ENCODE measurements around the gene GPR183. TPM values are rescaled to one million over a fixed set of nuclear protein-coding genes. Genes with fewer than 3 reads are reported as not detected.

The GPR183 gene
- total and polyA plus RNA-seq, 10 of the 15 experiments (the other 5 are each of a cell fraction or from before 2014, with no cell fraction given) = 134 to 669 (median 225) TPM

- TF ChIP-seq CEBPZ (IDR thresholded peaks at IDR 0.05; ENCODE audit: low read depth, low read length) = no peak
- TF ChIP-seq EED (IDR thresholded peaks at IDR 0.05; ENCODE audit: low read depth) = peak; percentile 64
- TF ChIP-seq CHD2 (IDR thresholded peaks at IDR 0.05; ENCODE audit: borderline replicate concordance, low read depth, low read length) = no peak
- no peak for TF ChIP-seq PKNOX1 (IDR thresholded peaks at IDR 0.05)
- TF ChIP-seq CBFB (IDR thresholded peaks at IDR 0.05; ENCODE audit: low read depth) = 0 out of 2 replicates have a peak, but pooled peaks have one; percentile 43
- TF ChIP-seq NRF1 (conservative IDR thresholded peaks at IDR 0.05; ENCODE audit: low read depth, low read length) = no peak
- TF ChIP-seq HDAC6 (IDR thresholded peaks at IDR 0.05; ENCODE audit: unreplicated experiment) = no peak
- TF ChIP-seq BCL11A (IDR thresholded peaks at IDR 0.05; ENCODE audit: low read depth, low read length) = 0 out of 2 replicates have a peak, but pooled peaks have one; percentile 7
- no peak for TF ChIP-seq CHD1 (IDR thresholded peaks at IDR 0.05; ENCODE audit: low read depth, low read length)
- TF ChIP-seq RELB (IDR thresholded peaks at IDR 0.05; ENCODE audit: low read depth) = peak; percentile 38; the same call in 1 of the 2 replicates
- TF ChIP-seq CBX3 (IDR thresholded peaks at IDR 0.05; ENCODE audit: borderline replicate concordance, low read depth) = no peak
- TF ChIP-seq SUZ12 (IDR thresholded peaks at IDR 0.05; ENCODE audit: unreplicated experiment) = no peak
- no peak for TF ChIP-seq KDM1A (IDR thresholded peaks at IDR 0.05; ENCODE audit: borderline replicate concordance)
- TF ChIP-seq BCLAF1 (IDR thresholded peaks at IDR 0.05) = no peak
- TF ChIP-seq NFXL1 (IDR thresholded peaks at IDR 0.05; ENCODE audit: borderline replicate concordance) = no peak
- no peak for TF ChIP-seq KAT2A (conservative IDR thresholded peaks at IDR 0.05; ENCODE audit: control insufficient read depth, low read depth, low read length)
- TF ChIP-seq ATF7 (IDR thresholded peaks at IDR 0.05; ENCODE audit: low read depth) = no peak
- TF ChIP-seq, protein P1, sequence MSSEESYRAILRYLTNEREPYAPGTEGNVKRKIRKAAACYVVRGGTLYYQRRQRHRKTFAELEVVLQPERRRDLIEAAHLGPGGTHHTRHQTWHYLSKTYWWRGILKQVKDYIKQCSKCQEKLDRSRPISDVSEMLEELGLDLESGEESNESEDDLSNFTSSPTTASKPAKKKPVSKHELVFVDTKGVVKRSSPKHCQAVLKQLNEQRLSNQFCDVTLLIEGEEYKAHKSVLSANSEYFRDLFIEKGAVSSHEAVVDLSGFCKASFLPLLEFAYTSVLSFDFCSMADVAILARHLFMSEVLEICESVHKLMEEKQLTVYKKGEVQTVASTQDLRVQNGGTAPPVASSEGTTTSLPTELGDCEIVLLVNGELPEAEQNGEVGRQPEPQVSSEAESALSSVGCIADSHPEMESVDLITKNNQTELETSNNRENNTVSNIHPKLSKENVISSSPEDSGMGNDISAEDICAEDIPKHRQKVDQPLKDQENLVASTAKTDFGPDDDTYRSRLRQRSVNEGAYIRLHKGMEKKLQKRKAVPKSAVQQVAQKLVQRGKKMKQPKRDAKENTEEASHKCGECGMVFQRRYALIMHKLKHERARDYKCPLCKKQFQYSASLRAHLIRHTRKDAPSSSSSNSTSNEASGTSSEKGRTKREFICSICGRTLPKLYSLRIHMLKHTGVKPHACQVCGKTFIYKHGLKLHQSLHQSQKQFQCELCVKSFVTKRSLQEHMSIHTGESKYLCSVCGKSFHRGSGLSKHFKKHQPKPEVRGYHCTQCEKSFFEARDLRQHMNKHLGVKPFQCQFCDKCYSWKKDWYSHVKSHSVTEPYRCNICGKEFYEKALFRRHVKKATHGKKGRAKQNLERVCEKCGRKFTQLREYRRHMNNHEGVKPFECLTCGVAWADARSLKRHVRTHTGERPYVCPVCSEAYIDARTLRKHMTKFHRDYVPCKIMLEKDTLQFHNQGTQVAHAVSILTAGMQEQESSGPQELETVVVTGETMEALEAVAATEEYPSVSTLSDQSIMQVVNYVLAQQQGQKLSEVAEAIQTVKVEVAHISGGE (CRISPR knock-in tag; IDR thresholded peaks at IDR 0.05) = peak; percentile 44
Observed at GRCh38 chr13:99303863-99304521, 3.2 kb downstream of the GPR183 start (continued).

Measured in GM12878 (cell line).